BE2C (cell line): ENCODE measurements around the gene PCNX1.

ENCODE experiments used
- DNase-seq: peaks from one replicate; pipeline ENCODE4 v3.0.0-alpha.2; 2020
- H3K27me3 ChIP-seq: fragments of 250-450 bp; sonication (Bioruptor Pico); 2 replicates; pipeline ENCODE4 v1.5.1; 2020; ENCODE audit warnings: mild to moderate bottlenecking
- H3K36me3 ChIP-seq: fragments of 250-450 bp; sonication (Bioruptor Pico); 2 replicates; pipeline ENCODE4 v1.5.1; 2020; ENCODE audit warnings: mild to moderate bottlenecking
- H3K4me1 ChIP-seq: fragments of 250-450 bp; sonication (Bioruptor Pico); 2 replicates; pipeline ENCODE4 v1.5.1; 2020
- H3K4me3 ChIP-seq: 2 replicates; pipeline ENCODE4 v1.5.1; 2011; ENCODE audit warnings: low read depth, low read length
- H3K9me3 ChIP-seq: fragments of 250-450 bp; sonication (Bioruptor Pico); 2 replicates; pipeline ENCODE4 v1.5.1; 2020
- CTCF ChIP-seq: IDR thresholded peaks from 2 replicates; pipeline ENCODE4 v1.5.1; 2012; ENCODE audit warnings: mild to moderate bottlenecking, low read depth, low read length

PCNX1 gene

GRCh38 chr14:70981000-70981952 is 74.0 kb downstream of the PCNX1 start:
- Histone ChIP-seq H3K27me3 (no peaks in the 10 kb centered on the region), H3K36me3 (peaks cover 21% of the 10 kb centered on the region), H3K9me3 (no peaks in the 10 kb centered on the region), H3K4me1 (peaks cover 8% of the 10 kb centered on the region; the same call in 1 of the 2 replicates), H3K4me3 (no peak overlapping the region)
- no peak for DNase-seq
- no peak for TF ChIP-seq CTCF

GRCh38 chr14:70982200-70982599 is 74.9 kb downstream of the PCNX1 start:
- H3K9me3 ChIP-seq, result no peaks in the 10 kb centered on the region
- TF ChIP-seq CTCF, result no peak
- no peak for DNase-seq
- H3K27me3 ChIP-seq, result no peaks in the 10 kb centered on the region
- H3K4me1 ChIP-seq, result peaks cover 8% of the 10 kb centered on the region
- no peak overlapping the region for H3K4me3 ChIP-seq
- peaks cover 14% of the 10 kb centered on the region for H3K36me3 ChIP-seq

- Histone ChIP-seq H3K36me3 (no peaks in the 10 kb centered on the region), H3K4me1 (no peaks in the 10 kb centered on the region; the same call in 1 of the 2 replicates), H3K9me3 (no peaks in the 10 kb centered on the region), H3K4me3 (no peak overlapping the region), H3K27me3 (no peaks in the 10 kb centered on the region)
- no peak for TF ChIP-seq CTCF
- no peak for DNase-seq
Observed at GRCh38 chr14:70987041-70987440, 79.8 kb downstream of the PCNX1 start.

GRCh38 chr14:70988452-70988851 is 81.2 kb downstream of the PCNX1 start:
- no peak for DNase-seq

GRCh38 chr14:70993931-70994330 is 86.7 kb downstream of the PCNX1 start:
- DNase-seq, result no peak
- Histone ChIP-seq H3K4me1 (no peaks in the 10 kb centered on the region), H3K36me3 (no peaks in the 10 kb centered on the region), H3K9me3 (no peaks in the 10 kb centered on the region), H3K27me3 (no peaks in the 10 kb centered on the region), H3K4me3 (no peak overlapping the region)
- TF ChIP-seq CTCF, result no peak

More at GRCh38 chr14:70988452-70988851, 81.2 kb downstream of the PCNX1 start:
- no peak for TF ChIP-seq CTCF
- Histone ChIP-seq H3K9me3 (no peaks in the 10 kb centered on the region), H3K27me3 (no peaks in the 10 kb centered on the region), H3K4me1 (no peaks in the 10 kb centered on the region; the same call in 1 of the 2 replicates), H3K36me3 (no peaks in the 10 kb centered on the region), H3K4me3 (no peak overlapping the region)

GRCh38 chr14:70995211-70995610 is 88.0 kb downstream of the PCNX1 start:
- no peaks in the 10 kb centered on the region for H3K9me3 ChIP-seq
- H3K27me3 ChIP-seq, result no peaks in the 10 kb centered on the region
- H3K4me1 ChIP-seq, result no peaks in the 10 kb centered on the region
- no peaks in the 10 kb centered on the region for H3K36me3 ChIP-seq
- no peak overlapping the region for H3K4me3 ChIP-seq
- no peak for TF ChIP-seq CTCF
- DNase-seq, result no peak
